ENCODE measurements around the gene ZFP92.
"Not testable (repeated sequence)": the region's sequence is repeated elsewhere in the genome, so short reads cannot be mapped to it uniquely, and the experiment has no call there.

ZFP92 gene

DNA sequence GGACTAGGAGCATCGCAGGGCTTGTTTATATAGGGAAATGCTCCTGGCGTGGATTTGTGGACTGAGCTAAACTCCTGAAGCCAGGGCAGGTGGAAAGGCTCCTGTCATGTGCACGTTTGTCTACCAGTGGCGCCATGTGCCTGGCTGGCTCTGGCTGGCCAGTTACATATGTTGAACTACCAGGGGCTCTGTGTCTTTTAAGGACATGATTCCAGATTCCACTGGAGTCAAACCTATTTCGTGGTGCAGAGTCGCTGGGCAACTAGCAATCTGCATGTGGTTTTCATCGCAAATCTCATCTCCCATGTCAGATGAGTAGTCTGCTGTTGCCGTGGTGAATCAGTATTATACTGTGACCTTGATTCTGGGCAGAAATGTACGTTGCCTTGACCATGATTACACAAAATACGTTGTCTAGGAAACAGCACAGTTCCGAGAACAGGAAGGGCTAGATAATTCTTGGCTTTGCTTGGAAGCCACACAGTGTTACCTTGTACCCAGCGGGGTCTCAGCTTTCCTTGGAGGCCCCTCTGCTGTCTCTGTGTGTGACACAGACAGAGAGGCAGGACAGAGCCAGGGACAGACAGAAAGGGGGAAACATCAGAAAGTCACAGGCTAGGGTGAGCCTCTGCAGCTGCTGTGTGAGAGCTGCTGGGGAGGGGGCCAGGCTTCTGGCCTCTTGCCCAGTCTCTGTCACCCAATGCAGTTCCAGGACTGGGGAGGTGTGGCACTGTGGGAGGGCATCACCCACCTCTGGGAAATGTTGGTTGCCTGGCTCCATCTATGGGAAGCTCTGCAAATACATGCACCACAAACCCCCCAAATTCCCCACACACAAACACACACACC lies 29.4 kb upstream of the ZFP92 start:
- Histone ChIP-seq H3K4me3 (ENCODE audit: low read length, poor library complexity, severe bottlenecking) (no peak overlapping the region), H3K9ac (ENCODE audit: low read depth, low read length, poor library complexity, severe bottlenecking) (no peak overlapping the region), H3K9me2 (replicated peaks; ENCODE audit: low read depth, low read length) (no peaks in the 10 kb centered on the region), H3K27me3 (ENCODE audit: insufficient read depth, low read length, poor library complexity, severe bottlenecking) (no peaks in the 10 kb centered on the region), H4K20me1 (ENCODE audit: insufficient read depth, low read length, poor library complexity, severe bottlenecking) (no peaks in the 10 kb centered on the region), H3K4me1 (ENCODE audit: insufficient read depth, low read length, poor library complexity, severe bottlenecking) (no peaks in the 10 kb centered on the region), H3K79me2 (ENCODE audit: insufficient read depth, low read length) (no peaks in the 10 kb centered on the region), H2AFZ (ENCODE audit: low read length) (no peak overlapping the region), H3F3A (ENCODE audit: low read depth) (no peaks in the 10 kb centered on the region), H3K4me2 (ENCODE audit: low read depth, low read length, poor library complexity, severe bottlenecking) (no peak overlapping the region), H3K36me3 (ENCODE audit: insufficient read depth, low read length) (no peaks in the 10 kb centered on the region), H3K9me3 (ENCODE audit: insufficient read depth, low read depth, low read length) (no peaks in the 10 kb centered on the region)
- TF ChIP-seq, protein P1, sequence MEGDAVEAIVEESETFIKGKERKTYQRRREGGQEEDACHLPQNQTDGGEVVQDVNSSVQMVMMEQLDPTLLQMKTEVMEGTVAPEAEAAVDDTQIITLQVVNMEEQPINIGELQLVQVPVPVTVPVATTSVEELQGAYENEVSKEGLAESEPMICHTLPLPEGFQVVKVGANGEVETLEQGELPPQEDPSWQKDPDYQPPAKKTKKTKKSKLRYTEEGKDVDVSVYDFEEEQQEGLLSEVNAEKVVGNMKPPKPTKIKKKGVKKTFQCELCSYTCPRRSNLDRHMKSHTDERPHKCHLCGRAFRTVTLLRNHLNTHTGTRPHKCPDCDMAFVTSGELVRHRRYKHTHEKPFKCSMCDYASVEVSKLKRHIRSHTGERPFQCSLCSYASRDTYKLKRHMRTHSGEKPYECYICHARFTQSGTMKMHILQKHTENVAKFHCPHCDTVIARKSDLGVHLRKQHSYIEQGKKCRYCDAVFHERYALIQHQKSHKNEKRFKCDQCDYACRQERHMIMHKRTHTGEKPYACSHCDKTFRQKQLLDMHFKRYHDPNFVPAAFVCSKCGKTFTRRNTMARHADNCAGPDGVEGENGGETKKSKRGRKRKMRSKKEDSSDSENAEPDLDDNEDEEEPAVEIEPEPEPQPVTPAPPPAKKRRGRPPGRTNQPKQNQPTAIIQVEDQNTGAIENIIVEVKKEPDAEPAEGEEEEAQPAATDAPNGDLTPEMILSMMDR (conservative IDR thresholded peaks at IDR 0.05; ENCODE audit: low read length) = peak; percentile 24
- TF ChIP-seq EZH2phosphoT487 (IDR thresholded peaks at IDR 0.05; ENCODE audit: borderline replicate concordance) = no peak

DNA sequence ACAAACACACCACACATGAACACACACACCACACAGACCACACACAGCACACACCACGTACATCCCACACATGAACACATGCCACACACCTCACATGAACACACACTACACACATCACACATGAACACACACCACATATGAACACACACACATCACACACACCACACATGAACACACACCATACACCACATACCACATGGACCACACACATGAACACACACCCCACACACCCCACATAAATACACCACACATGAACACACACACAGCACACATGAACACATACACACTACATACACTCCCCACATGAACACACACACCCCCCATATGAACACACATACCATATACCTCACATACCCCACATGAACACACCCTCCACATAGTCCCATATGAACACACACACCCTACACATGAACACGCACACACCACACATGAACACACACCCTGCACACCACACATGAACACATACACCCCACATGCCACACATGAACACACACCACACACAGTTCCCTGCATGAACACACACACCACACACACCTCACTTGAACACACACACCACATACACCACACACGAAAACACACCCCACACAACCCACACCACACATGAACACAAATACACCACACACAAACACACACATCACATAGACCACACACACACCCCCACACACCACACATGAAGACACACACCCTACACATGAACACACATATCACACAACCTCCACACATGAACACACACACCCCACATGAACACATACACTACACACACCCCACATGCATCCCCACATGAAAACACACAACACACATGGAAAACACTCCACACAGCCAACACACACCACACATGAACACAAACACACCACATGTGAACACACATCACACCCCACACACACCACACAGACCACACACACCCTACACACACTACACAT lies 28.4 kb upstream of the ZFP92 start:
- no peak overlapping the region for H3K4me2 ChIP-seq (ENCODE audit: low read depth, low read length, poor library complexity, severe bottlenecking)
- no peaks in the 10 kb centered on the region for H4K20me1 ChIP-seq (ENCODE audit: insufficient read depth, low read length, poor library complexity, severe bottlenecking)
- H3K79me2 ChIP-seq (ENCODE audit: insufficient read depth, low read length) = no peaks in the 10 kb centered on the region
- H3K27me3 ChIP-seq (ENCODE audit: insufficient read depth, low read length, poor library complexity, severe bottlenecking) = no peaks in the 10 kb centered on the region
- TF ChIP-seq EZH2phosphoT487 (IDR thresholded peaks at IDR 0.05; ENCODE audit: borderline replicate concordance) = no peak
- TF ChIP-seq, protein P1 (conservative IDR thresholded peaks at IDR 0.05; ENCODE audit: low read length) = no peak
- H3K9me2 ChIP-seq (replicated peaks; ENCODE audit: low read depth, low read length) = no peaks in the 10 kb centered on the region
- no peaks in the 10 kb centered on the region for H3K9me3 ChIP-seq (ENCODE audit: insufficient read depth, low read depth, low read length)
- no peak overlapping the region for H3K4me3 ChIP-seq (ENCODE audit: low read length, poor library complexity, severe bottlenecking)
- H3K4me1 ChIP-seq (ENCODE audit: insufficient read depth, low read length, poor library complexity, severe bottlenecking) = no peaks in the 10 kb centered on the region
- no peaks in the 10 kb centered on the region for H3F3A ChIP-seq (ENCODE audit: low read depth)
- no peak overlapping the region for H2AFZ ChIP-seq (ENCODE audit: low read length)
- no peaks in the 10 kb centered on the region for H3K36me3 ChIP-seq (ENCODE audit: insufficient read depth, low read length)
- H3K9ac ChIP-seq (ENCODE audit: low read depth, low read length, poor library complexity, severe bottlenecking) = no peak overlapping the region

DNA sequence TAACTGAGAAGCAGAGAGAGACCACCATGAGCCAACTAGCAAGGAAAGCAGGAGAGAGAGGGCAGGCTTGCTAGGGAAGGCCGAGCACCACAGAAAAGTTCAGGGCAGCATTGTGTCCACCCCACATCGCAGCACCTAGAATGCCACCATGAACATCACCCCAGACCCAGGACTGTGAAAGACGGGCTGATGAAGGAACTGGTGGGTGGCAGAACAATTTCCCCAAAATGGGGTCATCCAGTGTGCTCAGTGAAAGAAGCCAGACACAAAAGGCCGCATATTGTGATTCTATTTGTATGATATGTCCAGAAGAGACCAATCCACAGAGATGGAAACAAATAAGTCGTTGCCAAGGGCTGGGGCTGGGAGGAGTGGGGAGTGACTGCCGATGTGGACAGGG lies 26.9 kb upstream of the ZFP92 start:
- Histone ChIP-seq H3K27me3 (ENCODE audit: insufficient read depth, low read length, poor library complexity, severe bottlenecking) (no peaks in the 10 kb centered on the region), H3K36me3 (ENCODE audit: insufficient read depth, low read length) (no peaks in the 10 kb centered on the region), H3K9me3 (ENCODE audit: insufficient read depth, low read depth, low read length) (no peaks in the 10 kb centered on the region), H3K4me1 (ENCODE audit: insufficient read depth, low read length, poor library complexity, severe bottlenecking) (no peaks in the 10 kb centered on the region), H3K9ac (ENCODE audit: low read depth, low read length, poor library complexity, severe bottlenecking) (no peak overlapping the region), H3K9me2 (replicated peaks; ENCODE audit: low read depth, low read length) (no peaks in the 10 kb centered on the region), H3K4me3 (ENCODE audit: low read length, poor library complexity, severe bottlenecking) (no peak overlapping the region), H3F3A (ENCODE audit: low read depth) (no peaks in the 10 kb centered on the region), H3K4me2 (ENCODE audit: low read depth, low read length, poor library complexity, severe bottlenecking) (no peak overlapping the region), H3K79me2 (ENCODE audit: insufficient read depth, low read length) (no peaks in the 10 kb centered on the region), H4K20me1 (ENCODE audit: insufficient read depth, low read length, poor library complexity, severe bottlenecking) (no peaks in the 10 kb centered on the region), H2AFZ (ENCODE audit: low read length) (no peak overlapping the region)
- TF ChIP-seq, protein P1 (conservative IDR thresholded peaks at IDR 0.05; ENCODE audit: low read length) = no peak
- no peak for TF ChIP-seq EZH2phosphoT487 (IDR thresholded peaks at IDR 0.05; ENCODE audit: borderline replicate concordance)

DNA sequence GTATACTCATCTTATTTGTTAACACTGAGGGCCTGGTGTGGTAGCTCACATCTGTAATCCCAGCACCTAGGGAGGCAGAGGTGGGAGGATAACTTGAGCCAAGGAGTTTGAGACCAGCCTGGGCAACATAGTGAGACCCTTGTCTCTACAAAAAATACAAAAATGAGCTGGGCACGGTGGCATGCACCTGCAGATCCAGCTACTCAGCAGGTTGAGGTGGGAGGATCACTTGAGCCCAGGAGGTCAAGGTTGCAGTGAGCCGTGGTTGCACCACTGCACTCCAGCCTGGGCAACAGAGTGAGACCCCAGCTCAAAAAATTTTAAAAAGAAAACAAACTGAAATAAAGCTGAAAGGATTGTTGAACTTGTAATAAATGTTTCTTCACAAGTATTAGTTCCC lies 26.3 kb upstream of the ZFP92 start:
- H2AFZ ChIP-seq (ENCODE audit: low read length); H3K36me3 ChIP-seq (ENCODE audit: insufficient read depth, low read length); H3K4me2 ChIP-seq (ENCODE audit: low read depth, low read length, poor library complexity, severe bottlenecking); H3K79me2 ChIP-seq (ENCODE audit: insufficient read depth, low read length); H3K9me3 ChIP-seq (ENCODE audit: insufficient read depth, low read depth, low read length); H3K9ac ChIP-seq (ENCODE audit: low read depth, low read length, poor library complexity, severe bottlenecking); H3F3A ChIP-seq (ENCODE audit: low read depth); H3K9me2 ChIP-seq (replicated peaks; ENCODE audit: low read depth, low read length); H4K20me1 ChIP-seq (ENCODE audit: insufficient read depth, low read length, poor library complexity, severe bottlenecking); H3K4me3 ChIP-seq (ENCODE audit: low read length, poor library complexity, severe bottlenecking); H3K27me3 ChIP-seq (ENCODE audit: insufficient read depth, low read length, poor library complexity, severe bottlenecking); H3K4me1 ChIP-seq (ENCODE audit: insufficient read depth, low read length, poor library complexity, severe bottlenecking): not testable (repeated sequence)

Data from Loucy (cell line).